HEK293 (cell line): ENCODE data around the gene WWC1.

Source experiments
- CTCF ChIA-PET: fragments of 350-600 bp; formaldehyde crosslinking; extraction: SDS; loops from one replicate; lab custom pipeline; 2021; ENCODE audit warnings: antibody characterized with exemption; lab: Yijun Ruan, JAX
- POLR2A ChIA-PET: fragments of 300-600 bp; formaldehyde crosslinking; extraction: SDS; loops from one replicate; lab custom pipeline; 2020; ENCODE audit warnings: antibody characterized with exemption, inconsistent platforms; lab: Yijun Ruan, JAX
- H3K27ac ChIP-seq: fragments of 200-500 bp; sonication (Bioruptor generic); 2 replicates; pipeline ENCODE4 v1.5.1; 2014; ENCODE audit warnings: low read depth, low read length, control low read depth, inconsistent platforms; ENCODE audit errors: extremely low read depth
- H3K36me3 ChIP-seq, 2 experiments: fragments of 200-500 bp in 1 of 2; sonication (Bioruptor generic) in 1 of 2; 1 replicate in 1 of 2; 2 replicates in 1 of 2; pipeline ENCODE4 v1.5.1; 2014 to 2017; ENCODE audit warnings: inconsistent platforms in 2 of 2, low read length in 2 of 2; ENCODE audit not compliant: control insufficient read depth in 2 of 2, insufficient read depth in 1 of 2
- H3K4me1 ChIP-seq: fragments of 200-500 bp; sonication (Bioruptor generic); 2 replicates; pipeline ENCODE4 v1.5.1; 2014; ENCODE audit warnings: mild to moderate bottlenecking, low read length, inconsistent platforms; ENCODE audit not compliant: control insufficient read depth, insufficient read depth
- H3K4me3 ChIP-seq: 2 replicates; pipeline ENCODE4 v1.5.1; 2011; ENCODE audit warnings: low read depth, mild to moderate bottlenecking, control low read depth, low read length, moderate library complexity
- H3K9me3 ChIP-seq: fragments of 200-500 bp; sonication (Bioruptor generic); 2 replicates; pipeline ENCODE4 v1.5.1; 2014; ENCODE audit warnings: low read depth, low read length, inconsistent platforms; ENCODE audit not compliant: control insufficient read depth, insufficient read depth
- IKZF3 ChIP-seq: fragments of 450-650 bp; IDR thresholded peaks from 2 replicates; pipeline ENCODE4 v1.5.0; 2018; ENCODE audit warnings: missing biosample characterization, mild to moderate bottlenecking, missing genetic modification characterization, moderate library complexity
- MEIS1 ChIP-seq: sonication (generic); formaldehyde crosslinking; IDR thresholded peaks from 2 replicates; pipeline ENCODE4 v1.8.1; 2022; ENCODE audit warnings: missing genetic modification reagents, mild to moderate bottlenecking, borderline replicate concordance
- TRIM28 ChIP-seq: IDR thresholded peaks from 2 replicates; pipeline ENCODE4 v1.6.1; 2011; ENCODE audit warnings: low read length, control low read depth, borderline replicate concordance
- ZBTB20 ChIP-seq: fragments of 450-650 bp; formaldehyde crosslinking; IDR thresholded peaks from 2 replicates; pipeline ENCODE4 v1.5.1; 2016; ENCODE audit warnings: missing biosample characterization, missing genetic modification characterization
- ZBTB21 ChIP-seq: fragments of 450-650 bp; formaldehyde crosslinking; IDR thresholded peaks from 2 replicates; pipeline ENCODE4 v1.5.1; 2017; ENCODE audit warnings: missing biosample characterization, missing genetic modification characterization
- ZEB2 ChIP-seq: fragments of 450-650 bp; formaldehyde crosslinking; IDR thresholded peaks from 2 replicates; pipeline ENCODE4 v1.5.1; 2016; ENCODE audit warnings: missing biosample characterization, missing genetic modification characterization
- ZNF133 ChIP-seq: fragments of 450-650 bp; formaldehyde crosslinking; IDR thresholded peaks from 2 replicates; pipeline ENCODE4 v1.5.1; 2016; ENCODE audit warnings: missing biosample characterization, missing genetic modification characterization
- ZNF266 ChIP-seq: fragments of 450-650 bp; formaldehyde crosslinking; IDR thresholded peaks from 2 replicates; pipeline ENCODE4 v1.5.1; 2016; ENCODE audit warnings: missing biosample characterization, missing genetic modification characterization, low read depth
- ZNF558 ChIP-seq: fragments of 450-650 bp; formaldehyde crosslinking; IDR thresholded peaks from 2 replicates; pipeline ENCODE4 v1.5.1; 2016; ENCODE audit warnings: missing biosample characterization, missing genetic modification characterization
- ZNF623 ChIP-seq: fragments of 450-650 bp; formaldehyde crosslinking; IDR thresholded peaks from 2 replicates; pipeline ENCODE4 v1.5.1; 2016; ENCODE audit warnings: missing biosample characterization, missing genetic modification characterization
- ZNF629 ChIP-seq: fragments of 450-650 bp; formaldehyde crosslinking; IDR thresholded peaks from 2 replicates; pipeline ENCODE4 v1.5.1; 2017; ENCODE audit warnings: missing biosample characterization, missing genetic modification characterization
- ZNF670 ChIP-seq: fragments of 450-650 bp; formaldehyde crosslinking; IDR thresholded peaks from 2 replicates; pipeline ENCODE4 v1.5.1; 2016; ENCODE audit warnings: missing biosample characterization, missing genetic modification characterization, low read depth
- ZNF747 ChIP-seq: fragments of 450-650 bp; formaldehyde crosslinking; IDR thresholded peaks from 2 replicates; pipeline ENCODE4 v1.5.1; 2016; ENCODE audit warnings: missing biosample characterization, missing genetic modification characterization
- ZNF776 ChIP-seq: fragments of 450-650 bp; formaldehyde crosslinking; IDR thresholded peaks from 2 replicates; pipeline ENCODE4 v1.5.0; 2017; ENCODE audit warnings: missing biosample characterization, missing genetic modification characterization, borderline replicate concordance
- ZNF791 ChIP-seq: fragments of 450-650 bp; formaldehyde crosslinking; IDR thresholded peaks from 2 replicates; pipeline ENCODE4 v1.5.1; 2016; ENCODE audit warnings: missing biosample characterization, missing genetic modification characterization
- TF ChIP-seq, protein P1 (sequence below): fragments of 450-650 bp; formaldehyde crosslinking; IDR thresholded peaks from 2 replicates; pipeline ENCODE4 v1.5.1; 2016; ENCODE audit warnings: missing biosample characterization, missing genetic modification characterization
- TF ChIP-seq, protein P2 (sequence below): fragments of 450-650 bp; formaldehyde crosslinking; IDR thresholded peaks from 2 replicates; pipeline ENCODE4 v1.5.1; 2016; ENCODE audit warnings: missing biosample characterization, missing genetic modification characterization
- TF ChIP-seq, protein P3 (sequence below): fragments of 450-650 bp; formaldehyde crosslinking; IDR thresholded peaks from 2 replicates; pipeline ENCODE4 v1.5.1; 2016; ENCODE audit warnings: missing biosample characterization, missing genetic modification characterization
- TF ChIP-seq, protein P4 (sequence below): fragments of 450-650 bp; formaldehyde crosslinking; optimal IDR thresholded peaks from 2 replicates; pipeline ENCODE3; 2016; ENCODE audit warnings: missing biosample characterization, mild to moderate bottlenecking, missing genetic modification characterization
- TF ChIP-seq, protein P5 (sequence below): fragments of 450-650 bp; formaldehyde crosslinking; IDR thresholded peaks from 2 replicates; pipeline ENCODE4 v1.5.1; 2016; ENCODE audit warnings: missing biosample characterization, missing genetic modification characterization

The WWC1 gene

DNA sequence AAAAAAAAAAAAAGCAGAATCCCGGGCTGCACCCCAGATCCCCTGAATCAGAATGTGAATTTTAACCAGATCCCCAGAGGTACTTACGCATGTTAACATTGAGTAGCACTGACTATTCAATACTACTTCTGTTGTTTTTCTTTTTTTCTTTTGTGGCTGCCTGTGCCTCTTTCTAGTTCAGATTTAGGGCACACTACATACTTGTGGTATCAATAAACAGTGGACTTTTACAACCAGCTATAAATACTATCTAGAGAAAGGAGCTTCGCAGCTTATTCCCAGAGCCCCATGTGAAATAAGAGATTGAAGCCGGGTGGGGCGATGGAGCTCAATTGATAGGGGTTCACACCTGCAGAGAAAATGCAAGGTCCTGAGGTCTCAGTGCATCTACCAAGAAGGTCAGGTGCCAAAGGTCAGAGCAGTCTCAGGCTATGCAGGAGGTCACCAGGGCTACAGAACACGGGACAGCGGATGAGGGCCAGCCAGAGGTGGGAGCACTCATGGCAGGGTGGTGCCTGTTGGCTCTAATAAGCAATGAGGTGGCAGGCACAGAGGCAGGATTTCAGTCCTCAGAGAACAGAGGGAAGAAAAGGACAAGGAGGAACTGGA lies 22.3 kb downstream of the WWC1 start:
- POLR2A ChIA-PET: no interaction called here
- no peak overlapping the region for H3K27ac ChIP-seq
- H3K9me3 ChIP-seq: no peaks in the 10 kb centered on the region
- peaks cover 11% of the 10 kb centered on the region; the same call in 1 of the 2 replicates for H3K4me1 ChIP-seq
- TF ChIP-seq ZNF747 (tag by site-specific recombination) (no peak), MEIS1 (CRISPR knock-in tag) (no peak), ZEB2 (tag by site-specific recombination) (no peak), ZBTB20 (tag by site-specific recombination) (peak; percentile 37; the same call in 1 of the 2 replicates)
- CTCF ChIA-PET: interaction anchor here (0.9 to 1.5 kb wide), 2 partner anchors 18 to 45 kb away, joined by 3 read pairs; no protein-coding TSS in a partner anchor
- no peaks in the 10 kb centered on the region; a peak in 1 of 3 replicates for H3K36me3 ChIP-seq
- no peak overlapping the region for H3K4me3 ChIP-seq

DNA sequence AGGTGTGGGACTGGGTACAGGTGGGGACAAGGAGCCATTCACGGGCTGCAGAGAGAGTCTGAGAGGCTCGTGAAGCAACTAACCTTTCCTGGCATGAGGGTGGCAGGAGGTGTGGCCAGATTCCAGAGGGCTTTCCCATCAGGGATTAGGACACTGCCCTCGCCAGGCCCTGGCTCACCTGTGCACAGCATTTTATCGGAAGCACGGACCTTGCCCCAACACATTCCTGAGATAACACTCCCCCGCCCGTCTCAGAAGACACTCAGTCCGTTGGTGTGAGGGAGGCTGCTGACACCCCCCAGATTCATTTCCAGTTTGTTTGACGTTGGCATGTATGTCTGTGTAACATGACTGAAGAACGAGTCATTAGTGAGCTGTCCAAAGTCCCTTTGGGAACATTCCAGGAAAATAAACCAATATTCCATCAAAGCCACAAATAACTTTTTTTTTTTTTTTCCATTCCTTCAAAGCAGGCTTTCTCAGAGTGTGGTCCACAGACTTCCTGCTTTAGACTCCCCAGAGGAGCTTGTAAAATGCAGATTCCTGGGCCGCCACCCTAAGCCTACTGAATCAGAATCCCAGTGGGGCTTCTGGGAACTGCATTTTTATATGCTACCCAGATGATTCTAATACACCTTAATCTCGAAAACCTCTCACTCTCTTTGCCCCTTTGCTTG lies 23.4 kb downstream of the WWC1 start:
- no peak overlapping the region for H3K27ac ChIP-seq
- CTCF ChIA-PET: interaction anchor here (0.6 to 1.9 kb wide), 4 partner anchors 19 to 46 kb away, joined by 3 to 5 read pairs (median 3); partner anchors contain the start of gene WWC1
- POLR2A ChIA-PET: no interaction called here
- no peak overlapping the region for H3K4me3 ChIP-seq
- peaks cover 11% of the 10 kb centered on the region; the same call in 1 of the 2 replicates for H3K4me1 ChIP-seq
- H3K9me3 ChIP-seq: no peaks in the 10 kb centered on the region
- H3K36me3 ChIP-seq: no peaks in the 10 kb centered on the region; a peak in 1 of 3 replicates
- TF ChIP-seq ZNF629 (tag by site-specific recombination) (peak; percentile 81), ZNF133 (tag by site-specific recombination) (no peak), ZNF791 (no peak), ZNF623 (tag by site-specific recombination) (no peak), ZNF266 (tag by site-specific recombination) (no peak), ZNF558 (no peak), ZBTB20 (tag by site-specific recombination) (peak; percentile 92), TRIM28 (no peak), IKZF3 (0 out of 2 replicates have a peak, but pooled peaks have one; percentile 23), ZNF776 (no peak), ZBTB21 (tag by site-specific recombination) (peak; percentile 49; the same call in 1 of the 2 replicates), ZNF747 (tag by site-specific recombination) (no peak), ZNF670 (tag by site-specific recombination) (no peak)
- TF ChIP-seq, protein P1, sequence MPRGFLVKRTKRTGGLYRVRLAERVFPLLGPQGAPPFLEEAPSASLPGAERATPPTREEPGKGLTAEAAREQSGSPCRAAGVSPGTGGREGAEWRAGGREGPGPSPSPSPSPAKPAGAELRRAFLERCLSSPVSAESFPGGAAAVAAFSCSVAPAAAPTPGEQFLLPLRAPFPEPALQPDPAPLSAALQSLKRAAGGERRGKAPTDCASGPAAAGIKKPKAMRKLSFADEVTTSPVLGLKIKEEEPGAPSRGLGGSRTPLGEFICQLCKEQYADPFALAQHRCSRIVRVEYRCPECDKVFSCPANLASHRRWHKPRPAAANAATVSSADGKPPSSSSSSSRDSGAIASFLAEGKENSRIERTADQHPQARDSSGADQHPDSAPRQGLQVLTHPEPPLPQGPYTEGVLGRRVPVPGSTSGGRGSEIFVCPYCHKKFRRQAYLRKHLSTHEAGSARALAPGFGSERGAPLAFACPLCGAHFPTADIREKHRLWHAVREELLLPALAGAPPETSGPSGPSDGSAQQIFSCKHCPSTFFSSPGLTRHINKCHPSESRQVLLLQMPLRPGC (tag by site-specific recombination): peak; percentile 63; the same call in 1 of the 2 replicates
- TF ChIP-seq, protein P2, sequence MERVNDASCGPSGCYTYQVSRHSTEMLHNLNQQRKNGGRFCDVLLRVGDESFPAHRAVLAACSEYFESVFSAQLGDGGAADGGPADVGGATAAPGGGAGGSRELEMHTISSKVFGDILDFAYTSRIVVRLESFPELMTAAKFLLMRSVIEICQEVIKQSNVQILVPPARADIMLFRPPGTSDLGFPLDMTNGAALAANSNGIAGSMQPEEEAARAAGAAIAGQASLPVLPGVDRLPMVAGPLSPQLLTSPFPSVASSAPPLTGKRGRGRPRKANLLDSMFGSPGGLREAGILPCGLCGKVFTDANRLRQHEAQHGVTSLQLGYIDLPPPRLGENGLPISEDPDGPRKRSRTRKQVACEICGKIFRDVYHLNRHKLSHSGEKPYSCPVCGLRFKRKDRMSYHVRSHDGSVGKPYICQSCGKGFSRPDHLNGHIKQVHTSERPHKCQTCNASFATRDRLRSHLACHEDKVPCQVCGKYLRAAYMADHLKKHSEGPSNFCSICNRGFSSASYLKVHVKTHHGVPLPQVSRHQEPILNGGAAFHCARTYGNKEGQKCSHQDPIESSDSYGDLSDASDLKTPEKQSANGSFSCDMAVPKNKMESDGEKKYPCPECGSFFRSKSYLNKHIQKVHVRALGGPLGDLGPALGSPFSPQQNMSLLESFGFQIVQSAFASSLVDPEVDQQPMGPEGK (tag by site-specific recombination): no peak
- TF ChIP-seq, protein P3, sequence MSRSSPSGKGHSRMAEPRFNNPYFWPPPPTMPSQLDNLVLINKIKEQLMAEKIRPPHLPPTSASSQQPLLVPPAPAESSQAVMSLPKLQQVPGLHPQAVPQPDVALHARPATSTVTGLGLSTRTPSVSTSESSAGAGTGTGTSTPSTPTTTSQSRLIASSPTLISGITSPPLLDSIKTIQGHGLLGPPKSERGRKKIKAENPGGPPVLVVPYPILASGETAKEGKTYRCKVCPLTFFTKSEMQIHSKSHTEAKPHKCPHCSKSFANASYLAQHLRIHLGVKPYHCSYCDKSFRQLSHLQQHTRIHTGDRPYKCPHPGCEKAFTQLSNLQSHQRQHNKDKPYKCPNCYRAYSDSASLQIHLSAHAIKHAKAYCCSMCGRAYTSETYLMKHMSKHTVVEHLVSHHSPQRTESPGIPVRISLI (tag by site-specific recombination): 0 out of 2 replicates have a peak, but pooled peaks have one; percentile 36
- TF ChIP-seq, protein P4, sequence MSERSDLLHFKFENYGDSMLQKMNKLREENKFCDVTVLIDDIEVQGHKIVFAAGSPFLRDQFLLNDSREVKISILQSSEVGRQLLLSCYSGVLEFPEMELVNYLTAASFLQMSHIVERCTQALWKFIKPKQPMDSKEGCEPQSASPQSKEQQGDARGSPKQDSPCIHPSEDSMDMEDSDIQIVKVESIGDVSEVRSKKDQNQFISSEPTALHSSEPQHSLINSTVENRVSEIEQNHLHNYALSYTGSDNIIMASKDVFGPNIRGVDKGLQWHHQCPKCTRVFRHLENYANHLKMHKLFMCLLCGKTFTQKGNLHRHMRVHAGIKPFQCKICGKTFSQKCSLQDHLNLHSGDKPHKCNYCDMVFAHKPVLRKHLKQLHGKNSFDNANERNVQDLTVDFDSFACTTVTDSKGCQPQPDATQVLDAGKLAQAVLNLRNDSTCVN (tag by site-specific recombination): no peak
- TF ChIP-seq, protein P5, sequence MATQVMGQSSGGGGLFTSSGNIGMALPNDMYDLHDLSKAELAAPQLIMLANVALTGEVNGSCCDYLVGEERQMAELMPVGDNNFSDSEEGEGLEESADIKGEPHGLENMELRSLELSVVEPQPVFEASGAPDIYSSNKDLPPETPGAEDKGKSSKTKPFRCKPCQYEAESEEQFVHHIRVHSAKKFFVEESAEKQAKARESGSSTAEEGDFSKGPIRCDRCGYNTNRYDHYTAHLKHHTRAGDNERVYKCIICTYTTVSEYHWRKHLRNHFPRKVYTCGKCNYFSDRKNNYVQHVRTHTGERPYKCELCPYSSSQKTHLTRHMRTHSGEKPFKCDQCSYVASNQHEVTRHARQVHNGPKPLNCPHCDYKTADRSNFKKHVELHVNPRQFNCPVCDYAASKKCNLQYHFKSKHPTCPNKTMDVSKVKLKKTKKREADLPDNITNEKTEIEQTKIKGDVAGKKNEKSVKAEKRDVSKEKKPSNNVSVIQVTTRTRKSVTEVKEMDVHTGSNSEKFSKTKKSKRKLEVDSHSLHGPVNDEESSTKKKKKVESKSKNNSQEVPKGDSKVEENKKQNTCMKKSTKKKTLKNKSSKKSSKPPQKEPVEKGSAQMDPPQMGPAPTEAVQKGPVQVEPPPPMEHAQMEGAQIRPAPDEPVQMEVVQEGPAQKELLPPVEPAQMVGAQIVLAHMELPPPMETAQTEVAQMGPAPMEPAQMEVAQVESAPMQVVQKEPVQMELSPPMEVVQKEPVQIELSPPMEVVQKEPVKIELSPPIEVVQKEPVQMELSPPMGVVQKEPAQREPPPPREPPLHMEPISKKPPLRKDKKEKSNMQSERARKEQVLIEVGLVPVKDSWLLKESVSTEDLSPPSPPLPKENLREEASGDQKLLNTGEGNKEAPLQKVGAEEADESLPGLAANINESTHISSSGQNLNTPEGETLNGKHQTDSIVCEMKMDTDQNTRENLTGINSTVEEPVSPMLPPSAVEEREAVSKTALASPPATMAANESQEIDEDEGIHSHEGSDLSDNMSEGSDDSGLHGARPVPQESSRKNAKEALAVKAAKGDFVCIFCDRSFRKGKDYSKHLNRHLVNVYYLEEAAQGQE (tag by site-specific recombination): peak; percentile 73
